ENCODE data around the gene GAB3.
"Not testable (repeated sequence)": the region's sequence is repeated elsewhere in the genome, so short reads cannot be mapped to it uniquely, and the experiment has no call there.

GAB3 gene

DNA sequence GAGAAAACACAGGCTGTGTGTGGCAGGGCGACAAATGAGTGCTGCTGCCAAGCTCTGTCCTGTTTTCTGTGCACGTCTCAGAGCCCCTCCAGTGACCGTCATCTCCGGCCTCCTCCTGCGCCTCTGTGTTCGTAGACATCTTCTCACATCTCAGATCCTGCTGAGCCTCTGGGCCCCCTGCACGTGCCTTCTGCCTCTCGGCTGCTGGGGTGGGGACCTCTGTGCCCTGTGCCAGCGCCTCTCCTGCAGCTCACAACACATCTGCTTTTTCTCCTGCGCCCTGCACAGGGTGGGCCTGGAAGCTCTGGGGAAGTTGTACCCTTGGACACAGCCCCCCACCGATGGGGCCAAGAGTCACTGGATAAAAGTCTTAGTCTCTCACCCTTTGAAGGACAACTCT lies 95.1 kb downstream of the GAB3 start:
- no peak overlapping the region for H3K4me3 ChIP-seq (ENCODE audit: low read length)
- H3K27me3 ChIP-seq (ENCODE audit: control insufficient read depth, insufficient read depth, low read length): no peaks in the 10 kb centered on the region
- no peaks in the 10 kb centered on the region; the same call in 1 of the 2 replicates for H3K4me1 ChIP-seq (ENCODE audit: control insufficient read depth, insufficient read depth, low read length)
- H3K9me3 ChIP-seq (ENCODE audit: control insufficient read depth, insufficient read depth, low read length): no peaks in the 10 kb centered on the region
- DNase-seq (ENCODE audit: low read depth, low spot score): no peak
- no CpG with 5 or more reads among the region's 11 CpGs for WGBS (ENCODE audit: insufficient coverage, insufficient read length)
- no peak overlapping the region for H3K27ac ChIP-seq (ENCODE audit: low read length)
- H3K36me3 ChIP-seq (ENCODE audit: control insufficient read depth, insufficient read depth, low read length): no peaks in the 10 kb centered on the region

DNA sequence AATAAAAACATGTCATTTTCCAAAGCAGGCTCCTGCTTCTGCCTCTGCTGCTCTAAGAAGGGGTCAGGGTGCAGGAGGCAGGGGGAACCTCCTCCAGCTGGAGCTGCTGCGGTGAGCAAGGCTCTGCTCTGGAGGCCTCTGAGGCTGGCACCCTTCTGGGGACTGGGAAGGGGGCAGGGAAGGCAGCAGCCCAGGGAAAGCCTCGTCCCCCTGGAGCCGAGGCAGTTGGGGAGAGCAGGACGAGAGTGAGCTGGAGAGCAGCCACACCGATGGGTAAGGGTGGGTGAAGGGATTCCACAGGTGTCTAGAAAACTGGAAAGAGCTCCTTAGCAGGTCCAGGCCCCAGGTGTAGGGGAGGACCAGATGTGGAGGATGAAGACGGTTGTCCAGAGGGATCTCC lies 95.5 kb downstream of the GAB3 start:
- Histone ChIP-seq H3K36me3 (ENCODE audit: control insufficient read depth, insufficient read depth, low read length) (no peaks in the 10 kb centered on the region), H3K27ac (ENCODE audit: low read length) (no peak overlapping the region), H3K4me1 (ENCODE audit: control insufficient read depth, insufficient read depth, low read length) (no peaks in the 10 kb centered on the region; the same call in 1 of the 2 replicates), H3K27me3 (ENCODE audit: control insufficient read depth, insufficient read depth, low read length) (no peaks in the 10 kb centered on the region), H3K4me3 (ENCODE audit: low read length) (no peak overlapping the region), H3K9me3 (ENCODE audit: control insufficient read depth, insufficient read depth, low read length) (no peaks in the 10 kb centered on the region)
- WGBS (ENCODE audit: insufficient coverage, insufficient read length): no CpG with 5 or more reads among the region's 6 CpGs
- no peak for DNase-seq (ENCODE audit: low read depth, low spot score)

DNA sequence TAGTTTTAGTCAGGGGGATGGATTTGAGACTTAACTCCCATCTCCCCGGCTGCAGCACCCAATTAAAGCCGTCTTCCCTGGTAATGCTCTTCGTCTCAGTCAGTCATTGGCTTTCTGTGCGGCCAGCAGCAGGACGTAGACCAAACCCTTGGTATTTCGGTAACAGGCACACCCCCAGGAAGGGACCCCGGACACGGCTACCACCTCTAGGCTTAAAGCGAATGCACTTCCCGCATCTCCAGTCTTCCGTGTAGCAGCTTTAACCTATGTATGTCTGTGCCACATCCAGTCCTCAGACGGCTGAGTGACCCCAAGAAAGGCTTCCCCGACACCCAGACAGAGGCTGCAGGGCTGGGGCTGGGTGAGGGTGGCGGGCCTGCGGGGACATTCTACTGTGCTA lies 96.0 kb downstream of the GAB3 start:
- no peak overlapping the region for H3K27ac ChIP-seq (ENCODE audit: low read length)
- DNase-seq (ENCODE audit: low read depth, low spot score): no peak
- no peaks in the 10 kb centered on the region for H3K27me3 ChIP-seq (ENCODE audit: control insufficient read depth, insufficient read depth, low read length)
- H3K9me3 ChIP-seq (ENCODE audit: control insufficient read depth, insufficient read depth, low read length): no peaks in the 10 kb centered on the region
- H3K36me3 ChIP-seq (ENCODE audit: control insufficient read depth, insufficient read depth, low read length): no peaks in the 10 kb centered on the region
- no peaks in the 10 kb centered on the region; the same call in 1 of the 2 replicates for H3K4me1 ChIP-seq (ENCODE audit: control insufficient read depth, insufficient read depth, low read length)
- no peak overlapping the region for H3K4me3 ChIP-seq (ENCODE audit: low read length)
- no CpG with 5 or more reads among the region's 15 CpGs for WGBS (ENCODE audit: insufficient coverage, insufficient read length)

DNA sequence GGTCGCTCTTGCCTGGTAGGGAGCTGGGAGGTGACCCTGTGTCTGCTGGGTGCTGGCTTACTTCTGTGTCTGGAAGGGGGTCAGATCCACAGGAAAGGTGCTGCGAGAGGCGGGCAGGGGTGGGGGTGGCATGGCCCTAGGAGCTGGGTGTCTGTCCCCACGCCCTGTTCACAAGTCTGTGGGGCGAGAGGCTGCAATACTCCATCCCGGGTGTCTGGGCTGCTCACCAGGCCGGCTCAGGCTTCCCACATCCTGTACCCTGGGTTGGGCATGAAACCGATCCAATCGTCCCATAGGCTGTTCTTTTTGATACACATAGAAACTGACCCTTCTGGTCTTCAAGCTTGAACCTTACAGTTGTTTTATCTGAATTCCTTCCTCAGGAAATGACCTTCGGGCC lies 96.5 kb downstream of the GAB3 start:
- Histone ChIP-seq H3K4me3 (ENCODE audit: low read length) (no peak overlapping the region), H3K4me1 (ENCODE audit: control insufficient read depth, insufficient read depth, low read length) (no peaks in the 10 kb centered on the region; the same call in 1 of the 2 replicates), H3K27me3 (ENCODE audit: control insufficient read depth, insufficient read depth, low read length) (no peaks in the 10 kb centered on the region), H3K36me3 (ENCODE audit: control insufficient read depth, insufficient read depth, low read length) (no peaks in the 10 kb centered on the region), H3K27ac (ENCODE audit: low read length) (no peak overlapping the region), H3K9me3 (ENCODE audit: control insufficient read depth, insufficient read depth, low read length) (no peaks in the 10 kb centered on the region)
- DNase-seq (ENCODE audit: low read depth, low spot score): no peak
- no CpG with 5 or more reads among the region's 10 CpGs for WGBS (ENCODE audit: insufficient coverage, insufficient read length)

DNA sequence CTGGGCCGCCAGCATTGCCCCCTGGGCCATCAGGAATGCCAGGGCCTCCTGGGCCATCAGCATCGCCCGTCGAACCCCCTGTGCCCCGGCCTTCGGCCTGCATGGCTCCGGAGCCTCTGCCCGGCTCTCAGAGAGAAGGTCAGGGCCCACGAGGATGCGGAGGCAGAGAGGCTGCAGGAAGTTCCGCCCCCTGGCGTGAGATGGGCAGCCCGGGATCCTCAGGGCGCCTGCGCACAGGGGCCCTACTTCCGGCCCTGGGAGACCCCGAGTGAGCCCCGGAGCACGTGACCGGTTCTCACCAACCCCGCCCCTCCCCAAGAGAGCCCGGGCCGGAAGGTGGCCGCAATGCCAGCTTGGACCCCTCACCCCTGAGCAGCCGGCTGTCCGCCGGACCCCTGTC lies 97.5 kb downstream of the GAB3 start, which contains the start of gene CTAG2:
CTAG2 (minus strand) TSS at position 167 of the 400 bp plus-strand sequence; CDS start at position 103, 64 bp downstream.
- WGBS (ENCODE audit: insufficient coverage, insufficient read length): no CpG with 5 or more reads among the region's 27 CpGs
- not testable (repeated sequence) for H3K4me3 ChIP-seq (ENCODE audit: low read length); H3K27me3 ChIP-seq (ENCODE audit: control insufficient read depth, insufficient read depth, low read length); H3K9me3 ChIP-seq (ENCODE audit: control insufficient read depth, insufficient read depth, low read length); H3K36me3 ChIP-seq (ENCODE audit: control insufficient read depth, insufficient read depth, low read length); H3K4me1 ChIP-seq (ENCODE audit: control insufficient read depth, insufficient read depth, low read length); DNase-seq (ENCODE audit: low read depth, low spot score); H3K27ac ChIP-seq (ENCODE audit: low read length)

DNA sequence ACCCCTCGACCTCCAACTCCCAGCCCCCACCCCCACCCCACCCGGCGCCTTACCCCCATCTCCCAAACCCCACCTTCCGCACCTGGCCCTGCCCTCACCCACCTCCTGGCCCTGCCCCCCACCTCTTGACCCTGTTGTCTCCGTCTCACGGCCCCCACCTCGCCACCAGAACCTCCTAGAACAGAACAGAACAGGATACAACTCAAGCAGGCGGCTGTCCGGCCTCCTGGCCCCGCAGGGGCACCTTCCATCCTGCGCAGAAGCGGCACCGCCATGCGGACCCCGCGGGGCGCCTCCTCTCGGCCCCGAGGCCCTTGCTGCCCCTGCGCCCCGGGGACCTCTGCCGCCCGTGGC lies 97.9 kb downstream of the GAB3 start:
- no peak overlapping the region for H3K4me3 ChIP-seq (ENCODE audit: low read length)
- no peak for DNase-seq (ENCODE audit: low read depth, low spot score)
- H3K9me3 ChIP-seq (ENCODE audit: control insufficient read depth, insufficient read depth, low read length): no peaks in the 10 kb centered on the region
- no peaks in the 10 kb centered on the region; the same call in 1 of the 2 replicates for H3K4me1 ChIP-seq (ENCODE audit: control insufficient read depth, insufficient read depth, low read length)
- H3K27ac ChIP-seq (ENCODE audit: low read length): no peak overlapping the region
- no peaks in the 10 kb centered on the region for H3K36me3 ChIP-seq (ENCODE audit: control insufficient read depth, insufficient read depth, low read length)
- WGBS (ENCODE audit: insufficient coverage, insufficient read length): no CpG with 5 or more reads among the region's 23 CpGs
- H3K27me3 ChIP-seq (ENCODE audit: control insufficient read depth, insufficient read depth, low read length): no peaks in the 10 kb centered on the region

DNA sequence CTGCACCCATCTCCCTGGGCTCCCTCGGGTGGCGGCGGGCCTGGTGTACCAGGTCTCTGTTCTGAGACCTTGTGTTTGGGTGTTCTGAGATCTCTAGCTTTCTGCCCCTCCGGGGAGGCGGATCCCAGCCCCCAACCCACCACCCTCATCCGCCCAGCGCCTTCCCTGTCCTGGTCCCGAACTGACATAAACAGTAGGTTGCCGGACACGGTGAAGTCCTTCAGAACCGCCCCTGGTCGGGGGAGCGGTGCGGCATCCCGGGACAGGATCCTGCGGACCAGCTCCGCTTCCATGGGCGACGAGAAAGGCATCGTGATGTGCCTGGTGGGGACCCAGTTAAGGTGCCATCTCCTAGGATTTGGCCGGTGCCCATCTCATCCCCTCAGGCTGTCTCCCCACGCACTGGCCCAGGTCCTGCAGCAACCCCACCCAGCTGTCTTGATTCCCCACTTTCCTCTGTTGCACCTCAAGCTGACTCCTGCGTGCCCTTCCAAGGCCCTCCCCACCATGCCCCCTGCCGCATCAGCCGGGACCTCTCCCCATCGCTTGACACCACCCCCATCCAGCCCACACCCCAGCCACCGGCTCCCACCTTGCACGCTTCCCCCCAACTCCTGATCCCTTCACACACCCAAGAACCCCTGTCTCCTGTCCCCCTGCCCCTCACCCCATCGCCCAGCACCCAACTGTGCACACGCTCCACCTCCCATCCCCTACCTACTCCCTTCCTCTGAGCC lies 98.4 kb downstream of the GAB3 start:
- no peaks in the 10 kb centered on the region for H3K36me3 ChIP-seq (ENCODE audit: control insufficient read depth, insufficient read depth, low read length)
- no peak for DNase-seq (ENCODE audit: low read depth, low spot score)
- H3K4me1 ChIP-seq (ENCODE audit: control insufficient read depth, insufficient read depth, low read length): no peaks in the 10 kb centered on the region; the same call in 1 of the 2 replicates
- no peak overlapping the region for H3K27ac ChIP-seq (ENCODE audit: low read length)
- H3K4me3 ChIP-seq (ENCODE audit: low read length): no peak overlapping the region
- WGBS (ENCODE audit: insufficient coverage, insufficient read length): no CpG with 5 or more reads among the region's 30 CpGs
- no peaks in the 10 kb centered on the region for H3K9me3 ChIP-seq (ENCODE audit: control insufficient read depth, insufficient read depth, low read length)
- H3K27me3 ChIP-seq (ENCODE audit: control insufficient read depth, insufficient read depth, low read length): no peaks in the 10 kb centered on the region

DNA sequence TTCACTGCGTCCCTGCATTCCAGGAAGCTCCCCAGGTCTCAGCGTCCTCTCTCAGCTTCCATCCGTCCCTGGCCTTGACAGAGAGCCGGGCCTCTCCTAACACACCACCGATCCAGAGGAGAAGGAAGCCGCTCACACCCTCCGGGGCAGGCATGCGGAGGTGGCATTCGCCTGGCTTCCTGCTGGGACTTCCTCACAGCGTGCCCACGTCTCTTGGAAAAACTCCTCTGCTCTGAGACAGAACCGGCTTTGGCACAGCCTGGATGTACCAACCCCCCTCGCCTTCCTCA lies 100.7 kb downstream of the GAB3 start:
- no peak for DNase-seq (ENCODE audit: low read depth, low spot score)
- Histone ChIP-seq H3K4me3 (ENCODE audit: low read length) (no peak overlapping the region), H3K9me3 (ENCODE audit: control insufficient read depth, insufficient read depth, low read length) (no peaks in the 10 kb centered on the region), H3K36me3 (ENCODE audit: control insufficient read depth, insufficient read depth, low read length) (no peaks in the 10 kb centered on the region), H3K4me1 (ENCODE audit: control insufficient read depth, insufficient read depth, low read length) (no peaks in the 10 kb centered on the region), H3K27me3 (ENCODE audit: control insufficient read depth, insufficient read depth, low read length) (no peaks in the 10 kb centered on the region), H3K27ac (ENCODE audit: low read length) (no peak overlapping the region)
- WGBS (ENCODE audit: insufficient coverage, insufficient read length): no CpG with 5 or more reads among the region's 13 CpGs

DNA sequence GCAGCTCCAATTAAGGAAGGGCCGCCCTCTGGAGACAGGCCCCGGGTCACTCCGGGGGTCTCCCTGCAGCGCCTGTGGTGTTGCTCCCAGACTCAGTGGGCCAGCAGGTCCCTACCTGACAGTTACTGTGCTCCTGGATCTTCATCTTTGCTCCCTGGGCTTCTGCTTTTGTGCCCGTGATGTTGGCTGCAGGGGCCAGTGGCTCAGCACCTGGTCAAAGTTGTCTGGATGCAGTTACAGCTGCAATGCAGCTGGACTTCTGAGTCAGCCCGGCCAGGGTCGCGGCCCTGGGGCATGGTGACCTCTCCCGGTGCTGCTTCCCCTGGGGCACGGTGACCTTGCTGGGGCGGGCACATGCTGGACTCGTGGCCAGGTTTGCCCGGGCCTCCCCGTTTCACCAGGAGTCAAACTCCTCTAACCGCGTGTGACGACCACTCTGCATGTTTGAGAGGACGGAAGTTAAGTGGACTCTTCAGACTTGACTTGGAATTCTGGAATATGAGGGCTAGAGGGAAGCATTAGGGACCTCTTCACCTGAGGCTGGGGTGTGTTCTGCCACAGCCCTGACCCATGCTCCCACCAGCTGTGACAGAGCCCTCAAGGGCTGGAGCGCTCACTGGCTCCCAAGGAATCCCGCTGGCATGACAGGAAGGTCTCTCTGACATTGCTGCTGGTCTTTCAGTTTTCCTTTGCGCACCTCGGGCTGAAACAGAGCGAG lies 101.2 kb downstream of the GAB3 start:
- H3K4me3 ChIP-seq (ENCODE audit: low read length): no peak overlapping the region
- DNase-seq (ENCODE audit: low read depth, low spot score): no peak
- H3K27me3 ChIP-seq (ENCODE audit: control insufficient read depth, insufficient read depth, low read length): no peaks in the 10 kb centered on the region
- H3K9me3 ChIP-seq (ENCODE audit: control insufficient read depth, insufficient read depth, low read length): no peaks in the 10 kb centered on the region
- H3K27ac ChIP-seq (ENCODE audit: low read length): no peak overlapping the region
- no CpG with 5 or more reads among the region's 23 CpGs for WGBS (ENCODE audit: insufficient coverage, insufficient read length)
- H3K4me1 ChIP-seq (ENCODE audit: control insufficient read depth, insufficient read depth, low read length): no peaks in the 10 kb centered on the region
- no peaks in the 10 kb centered on the region for H3K36me3 ChIP-seq (ENCODE audit: control insufficient read depth, insufficient read depth, low read length)

DNA sequence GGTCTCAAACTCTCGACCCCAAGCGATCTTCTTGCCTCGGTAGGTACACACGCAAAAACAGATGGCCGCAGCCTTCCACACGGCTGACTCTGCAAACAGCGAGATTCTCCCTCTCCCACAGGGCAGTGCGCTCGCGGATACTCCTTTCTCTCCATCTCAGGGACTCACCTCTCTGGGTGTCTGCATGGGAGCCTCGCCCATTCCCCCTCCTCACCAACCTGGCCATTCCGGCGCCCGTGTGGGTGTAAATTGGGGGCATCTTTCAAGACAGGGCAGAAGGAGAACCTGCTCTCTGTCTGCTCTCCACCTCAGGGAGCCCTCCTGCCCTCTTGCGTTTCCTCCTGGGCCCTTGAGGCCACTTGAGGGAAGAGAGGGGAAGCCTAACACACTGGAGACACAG lies 101.9 kb downstream of the GAB3 start:
- no peaks in the 10 kb centered on the region for H3K27me3 ChIP-seq (ENCODE audit: control insufficient read depth, insufficient read depth, low read length)
- DNase-seq (ENCODE audit: low read depth, low spot score): no peak
- no peaks in the 10 kb centered on the region for H3K4me1 ChIP-seq (ENCODE audit: control insufficient read depth, insufficient read depth, low read length)
- no peak overlapping the region for H3K27ac ChIP-seq (ENCODE audit: low read length)
- H3K9me3 ChIP-seq (ENCODE audit: control insufficient read depth, insufficient read depth, low read length): no peaks in the 10 kb centered on the region
- no peaks in the 10 kb centered on the region for H3K36me3 ChIP-seq (ENCODE audit: control insufficient read depth, insufficient read depth, low read length)
- WGBS (ENCODE audit: insufficient coverage, insufficient read length): no CpG with 5 or more reads among the region's 15 CpGs
- no peak overlapping the region for H3K4me3 ChIP-seq (ENCODE audit: low read length)

Measured in iPS DF 6.9 (cell line).